Forelimb muscle (tissue), 1 donor: ENCODE measurements around the gene GFPT1. TPM values are rescaled to one million over a fixed set of nuclear protein-coding genes. Genes with fewer than 3 reads are reported as not detected.
"Not testable (repeated sequence)": the region's sequence is repeated elsewhere in the genome, so short reads cannot be mapped to it uniquely, and the experiment has no call there.

Experiments used
- DNase-seq: peaks from one replicate; pipeline ENCODE4 v3.0.0-alpha.2; 2013; ENCODE audit warnings: low read depth
- polyA plus RNA-seq: library from polyadenylated mRNA; unstranded; fragments of 120-200 nt; gene quantifications from one replicate; pipeline ENCODE4 v1.2.1, GENCODE V29; 2013; ENCODE audit not compliant: insufficient read length

Gene GFPT1
- polyA plus RNA-seq, 1 donor: 28.9 TPM

GRCh38 chr2:69383176-69383812 is 3.7 kb downstream of the GFPT1 start:
- DNase-seq: no peak

GRCh38 chr2:69382547-69382946 is 4.5 kb downstream of the GFPT1 start:
- DNase-seq: no peak

- no peak for DNase-seq
These were observed 5.7 kb downstream of the GFPT1 start for GRCh38 chr2:69381337-69381737.

- no peak for DNase-seq
These were observed 6.7 kb downstream of the GFPT1 start for GRCh38 chr2:69380072-69380917.

- DNase-seq: no peak
These were observed 10.6 kb downstream of the GFPT1 start for GRCh38 chr2:69376403-69376802.

GRCh38 chr2:69375494-69376353 is 11.3 kb downstream of the GFPT1 start:
- no peak for DNase-seq

- no peak for DNase-seq
These were observed 14.3 kb downstream of the GFPT1 start for GRCh38 chr2:69372767-69373166.

- no peak for DNase-seq
These were observed 17.2 kb downstream of the GFPT1 start for GRCh38 chr2:69369802-69370201.

GRCh38 chr2:69368588-69368987 is 18.4 kb downstream of the GFPT1 start:
- no peak for DNase-seq

GRCh38 chr2:69359371-69359770 is 27.7 kb downstream of the GFPT1 start:
- no peak for DNase-seq

GRCh38 chr2:69358914-69359313 is 28.1 kb downstream of the GFPT1 start:
- no peak for DNase-seq

- DNase-seq: no peak
These were observed 30.6 kb downstream of the GFPT1 start for GRCh38 chr2:69356471-69356870.

- DNase-seq: not testable (repeated sequence)
These were observed 32.1 kb downstream of the GFPT1 start for GRCh38 chr2:69354976-69355375.

- DNase-seq: no peak
These were observed 33.7 kb downstream of the GFPT1 start for GRCh38 chr2:69353360-69353759.

- no peak for DNase-seq
These were observed 38.2 kb downstream of the GFPT1 start for GRCh38 chr2:69348781-69349180.

- no peak for DNase-seq
These were observed 41.6 kb downstream of the GFPT1 start for GRCh38 chr2:69345434-69345833.

- DNase-seq: no peak
These were observed 42.7 kb downstream of the GFPT1 start for GRCh38 chr2:69344305-69344704.

- no peak for DNase-seq
These were observed 46.8 kb downstream of the GFPT1 start for GRCh38 chr2:69340101-69340775.

GRCh38 chr2:69335311-69335710 is 51.7 kb downstream of the GFPT1 start:
- DNase-seq: peak; percentile 38

GRCh38 chr2:69333352-69333751 is 53.7 kb downstream of the GFPT1 start:
- no peak for DNase-seq

- no peak for DNase-seq
These were observed 56.2 kb downstream of the GFPT1 start for GRCh38 chr2:69330781-69331180.

GRCh38 chr2:69322631-69323030 is 64.4 kb downstream of the GFPT1 start:
- DNase-seq: no peak
